ENCODE results near the gene IER2.

GRCh38 chr19:13190781-13191540 is 40.8 kb downstream of the IER2 start:
- TF ChIP-seq SIN3A (conservative IDR thresholded peaks at IDR 0.05 in 1 of 2, IDR thresholded peaks at IDR 0.05 in 1 of 2; ENCODE audit: low read depth in 1 of 2, low read length in 2 of 2) (no peak), CREB1 (IDR thresholded peaks at IDR 0.05) (no peak), RFX5 (IDR thresholded peaks at IDR 0.05; ENCODE audit: borderline replicate concordance, low read depth, low read length) (no peak), POLR2A (IDR thresholded peaks at IDR 0.05; ENCODE audit: control extremely low read depth in 1 of 2, low read depth in 2 of 2, low read length in 2 of 2) (no peak), CTCF (IDR thresholded peaks at IDR 0.05; ENCODE audit: control extremely low read depth in 1 of 3, insufficient read depth in 1 of 3, low read depth in 1 of 3, low read length in 3 of 3) (peak in 1 of 3 experiments; percentile 8; a peak in 1 of 4 replicates), JUN (IDR thresholded peaks at IDR 0.05; ENCODE audit: low read depth, low read length) (no peak), CBX8 (IDR thresholded peaks at IDR 0.05; ENCODE audit: borderline replicate concordance, low read depth, low read length) (no peak), EZH2 (IDR thresholded peaks at IDR 0.05; ENCODE audit: low read depth, low read length, severe bottlenecking) (no peak), HDAC6 (IDR thresholded peaks at IDR 0.05; ENCODE audit: low read depth, low read length) (no peak)
- TF ChIP-seq, protein P1, sequence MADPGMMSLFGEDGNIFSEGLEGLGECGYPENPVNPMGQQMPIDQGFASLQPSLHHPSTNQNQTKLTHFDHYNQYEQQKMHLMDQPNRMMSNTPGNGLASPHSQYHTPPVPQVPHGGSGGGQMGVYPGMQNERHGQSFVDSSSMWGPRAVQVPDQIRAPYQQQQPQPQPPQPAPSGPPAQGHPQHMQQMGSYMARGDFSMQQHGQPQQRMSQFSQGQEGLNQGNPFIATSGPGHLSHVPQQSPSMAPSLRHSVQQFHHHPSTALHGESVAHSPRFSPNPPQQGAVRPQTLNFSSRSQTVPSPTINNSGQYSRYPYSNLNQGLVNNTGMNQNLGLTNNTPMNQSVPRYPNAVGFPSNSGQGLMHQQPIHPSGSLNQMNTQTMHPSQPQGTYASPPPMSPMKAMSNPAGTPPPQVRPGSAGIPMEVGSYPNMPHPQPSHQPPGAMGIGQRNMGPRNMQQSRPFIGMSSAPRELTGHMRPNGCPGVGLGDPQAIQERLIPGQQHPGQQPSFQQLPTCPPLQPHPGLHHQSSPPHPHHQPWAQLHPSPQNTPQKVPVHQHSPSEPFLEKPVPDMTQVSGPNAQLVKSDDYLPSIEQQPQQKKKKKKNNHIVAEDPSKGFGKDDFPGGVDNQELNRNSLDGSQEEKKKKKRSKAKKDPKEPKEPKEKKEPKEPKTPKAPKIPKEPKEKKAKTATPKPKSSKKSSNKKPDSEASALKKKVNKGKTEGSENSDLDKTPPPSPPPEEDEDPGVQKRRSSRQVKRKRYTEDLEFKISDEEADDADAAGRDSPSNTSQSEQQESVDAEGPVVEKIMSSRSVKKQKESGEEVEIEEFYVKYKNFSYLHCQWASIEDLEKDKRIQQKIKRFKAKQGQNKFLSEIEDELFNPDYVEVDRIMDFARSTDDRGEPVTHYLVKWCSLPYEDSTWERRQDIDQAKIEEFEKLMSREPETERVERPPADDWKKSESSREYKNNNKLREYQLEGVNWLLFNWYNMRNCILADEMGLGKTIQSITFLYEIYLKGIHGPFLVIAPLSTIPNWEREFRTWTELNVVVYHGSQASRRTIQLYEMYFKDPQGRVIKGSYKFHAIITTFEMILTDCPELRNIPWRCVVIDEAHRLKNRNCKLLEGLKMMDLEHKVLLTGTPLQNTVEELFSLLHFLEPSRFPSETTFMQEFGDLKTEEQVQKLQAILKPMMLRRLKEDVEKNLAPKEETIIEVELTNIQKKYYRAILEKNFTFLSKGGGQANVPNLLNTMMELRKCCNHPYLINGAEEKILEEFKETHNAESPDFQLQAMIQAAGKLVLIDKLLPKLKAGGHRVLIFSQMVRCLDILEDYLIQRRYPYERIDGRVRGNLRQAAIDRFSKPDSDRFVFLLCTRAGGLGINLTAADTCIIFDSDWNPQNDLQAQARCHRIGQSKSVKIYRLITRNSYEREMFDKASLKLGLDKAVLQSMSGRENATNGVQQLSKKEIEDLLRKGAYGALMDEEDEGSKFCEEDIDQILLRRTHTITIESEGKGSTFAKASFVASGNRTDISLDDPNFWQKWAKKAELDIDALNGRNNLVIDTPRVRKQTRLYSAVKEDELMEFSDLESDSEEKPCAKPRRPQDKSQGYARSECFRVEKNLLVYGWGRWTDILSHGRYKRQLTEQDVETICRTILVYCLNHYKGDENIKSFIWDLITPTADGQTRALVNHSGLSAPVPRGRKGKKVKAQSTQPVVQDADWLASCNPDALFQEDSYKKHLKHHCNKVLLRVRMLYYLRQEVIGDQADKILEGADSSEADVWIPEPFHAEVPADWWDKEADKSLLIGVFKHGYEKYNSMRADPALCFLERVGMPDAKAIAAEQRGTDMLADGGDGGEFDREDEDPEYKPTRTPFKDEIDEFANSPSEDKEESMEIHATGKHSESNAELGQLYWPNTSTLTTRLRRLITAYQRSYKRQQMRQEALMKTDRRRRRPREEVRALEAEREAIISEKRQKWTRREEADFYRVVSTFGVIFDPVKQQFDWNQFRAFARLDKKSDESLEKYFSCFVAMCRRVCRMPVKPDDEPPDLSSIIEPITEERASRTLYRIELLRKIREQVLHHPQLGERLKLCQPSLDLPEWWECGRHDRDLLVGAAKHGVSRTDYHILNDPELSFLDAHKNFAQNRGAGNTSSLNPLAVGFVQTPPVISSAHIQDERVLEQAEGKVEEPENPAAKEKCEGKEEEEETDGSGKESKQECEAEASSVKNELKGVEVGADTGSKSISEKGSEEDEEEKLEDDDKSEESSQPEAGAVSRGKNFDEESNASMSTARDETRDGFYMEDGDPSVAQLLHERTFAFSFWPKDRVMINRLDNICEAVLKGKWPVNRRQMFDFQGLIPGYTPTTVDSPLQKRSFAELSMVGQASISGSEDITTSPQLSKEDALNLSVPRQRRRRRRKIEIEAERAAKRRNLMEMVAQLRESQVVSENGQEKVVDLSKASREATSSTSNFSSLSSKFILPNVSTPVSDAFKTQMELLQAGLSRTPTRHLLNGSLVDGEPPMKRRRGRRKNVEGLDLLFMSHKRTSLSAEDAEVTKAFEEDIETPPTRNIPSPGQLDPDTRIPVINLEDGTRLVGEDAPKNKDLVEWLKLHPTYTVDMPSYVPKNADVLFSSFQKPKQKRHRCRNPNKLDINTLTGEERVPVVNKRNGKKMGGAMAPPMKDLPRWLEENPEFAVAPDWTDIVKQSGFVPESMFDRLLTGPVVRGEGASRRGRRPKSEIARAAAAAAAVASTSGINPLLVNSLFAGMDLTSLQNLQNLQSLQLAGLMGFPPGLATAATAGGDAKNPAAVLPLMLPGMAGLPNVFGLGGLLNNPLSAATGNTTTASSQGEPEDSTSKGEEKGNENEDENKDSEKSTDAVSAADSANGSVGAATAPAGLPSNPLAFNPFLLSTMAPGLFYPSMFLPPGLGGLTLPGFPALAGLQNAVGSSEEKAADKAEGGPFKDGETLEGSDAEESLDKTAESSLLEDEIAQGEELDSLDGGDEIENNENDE (IDR thresholded peaks at IDR 0.05; ENCODE audit: insufficient replicate concordance, low read length) = no peak

All from H1 (cell line).